ENCODE data around the gene C10orf67.
"Not testable (repeated sequence)": the region's sequence is repeated elsewhere in the genome, so short reads cannot be mapped to it uniquely, and the experiment has no call there.

Gene C10orf67

GRCh38 chr10:23316406-23316805 is 28.2 kb downstream of the C10orf67 start:
- no peak for DNase-seq (ENCODE audit: low spot score)
- in situ Hi-C loops (cut with MboI; ENCODE audit: low sequenced_read_pairs, unreplicated experiment), result loop anchor here (25.0 kb wide), 1 partner anchor 371 kb away; no protein-coding TSS in a partner anchor
- TF ChIP-seq, protein P1, sequence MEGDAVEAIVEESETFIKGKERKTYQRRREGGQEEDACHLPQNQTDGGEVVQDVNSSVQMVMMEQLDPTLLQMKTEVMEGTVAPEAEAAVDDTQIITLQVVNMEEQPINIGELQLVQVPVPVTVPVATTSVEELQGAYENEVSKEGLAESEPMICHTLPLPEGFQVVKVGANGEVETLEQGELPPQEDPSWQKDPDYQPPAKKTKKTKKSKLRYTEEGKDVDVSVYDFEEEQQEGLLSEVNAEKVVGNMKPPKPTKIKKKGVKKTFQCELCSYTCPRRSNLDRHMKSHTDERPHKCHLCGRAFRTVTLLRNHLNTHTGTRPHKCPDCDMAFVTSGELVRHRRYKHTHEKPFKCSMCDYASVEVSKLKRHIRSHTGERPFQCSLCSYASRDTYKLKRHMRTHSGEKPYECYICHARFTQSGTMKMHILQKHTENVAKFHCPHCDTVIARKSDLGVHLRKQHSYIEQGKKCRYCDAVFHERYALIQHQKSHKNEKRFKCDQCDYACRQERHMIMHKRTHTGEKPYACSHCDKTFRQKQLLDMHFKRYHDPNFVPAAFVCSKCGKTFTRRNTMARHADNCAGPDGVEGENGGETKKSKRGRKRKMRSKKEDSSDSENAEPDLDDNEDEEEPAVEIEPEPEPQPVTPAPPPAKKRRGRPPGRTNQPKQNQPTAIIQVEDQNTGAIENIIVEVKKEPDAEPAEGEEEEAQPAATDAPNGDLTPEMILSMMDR (IDR thresholded peaks at IDR 0.05; ENCODE audit: borderline replicate concordance, control extremely low read depth, extremely low read depth, insufficient read depth, missing control alignments), result no peak

GRCh38 chr10:23315966-23316365 is 28.6 kb downstream of the C10orf67 start:
- no peak for DNase-seq (ENCODE audit: low spot score)
- in situ Hi-C loops (cut with MboI; ENCODE audit: low sequenced_read_pairs, unreplicated experiment), result loop anchor here (25.0 kb wide), 1 partner anchor 371 kb away; no protein-coding TSS in a partner anchor
- TF ChIP-seq, protein P1 (IDR thresholded peaks at IDR 0.05; ENCODE audit: borderline replicate concordance, control extremely low read depth, extremely low read depth, insufficient read depth, missing control alignments), result no peak

- in situ Hi-C loops (cut with MboI; ENCODE audit: low sequenced_read_pairs, unreplicated experiment), result loop anchor here (25.0 kb wide), 1 partner anchor 372 kb away; no protein-coding TSS in a partner anchor
- DNase-seq (ENCODE audit: low spot score), result peak; percentile 52
- TF ChIP-seq, protein P1 (IDR thresholded peaks at IDR 0.05; ENCODE audit: borderline replicate concordance, control extremely low read depth, extremely low read depth, insufficient read depth, missing control alignments), result peak; percentile 29
Observed at GRCh38 chr10:23314835-23315239, 29.8 kb downstream of the C10orf67 start.

DNA sequence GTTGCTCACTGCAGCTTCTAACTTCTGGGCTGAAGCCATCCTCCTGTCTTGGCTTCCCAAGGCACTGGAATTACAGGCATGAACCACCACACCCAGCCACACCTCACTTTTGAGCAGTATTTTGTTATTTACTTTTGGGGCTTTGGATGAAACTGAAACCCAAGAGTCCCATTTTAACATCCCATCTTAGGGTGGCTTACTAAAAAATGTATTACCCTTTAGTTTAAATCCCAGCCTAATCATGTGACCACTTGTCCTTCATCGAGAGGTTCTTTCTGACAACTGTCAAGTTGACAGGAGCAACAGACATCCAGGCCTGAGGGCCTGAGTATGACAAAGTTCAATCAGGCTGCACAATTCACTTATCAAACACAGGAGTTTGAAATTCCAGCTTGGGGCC is 33.6 kb downstream of the C10orf67 start:
- in situ Hi-C loops (cut with MboI; ENCODE audit: low sequenced_read_pairs, unreplicated experiment), result loop anchor here (25.0 kb wide), 1 partner anchor 376 kb away; no protein-coding TSS in a partner anchor
- no peak for DNase-seq (ENCODE audit: low spot score)
- TF ChIP-seq, protein P1 (IDR thresholded peaks at IDR 0.05; ENCODE audit: borderline replicate concordance, control extremely low read depth, extremely low read depth, insufficient read depth, missing control alignments), result no peak

DNA sequence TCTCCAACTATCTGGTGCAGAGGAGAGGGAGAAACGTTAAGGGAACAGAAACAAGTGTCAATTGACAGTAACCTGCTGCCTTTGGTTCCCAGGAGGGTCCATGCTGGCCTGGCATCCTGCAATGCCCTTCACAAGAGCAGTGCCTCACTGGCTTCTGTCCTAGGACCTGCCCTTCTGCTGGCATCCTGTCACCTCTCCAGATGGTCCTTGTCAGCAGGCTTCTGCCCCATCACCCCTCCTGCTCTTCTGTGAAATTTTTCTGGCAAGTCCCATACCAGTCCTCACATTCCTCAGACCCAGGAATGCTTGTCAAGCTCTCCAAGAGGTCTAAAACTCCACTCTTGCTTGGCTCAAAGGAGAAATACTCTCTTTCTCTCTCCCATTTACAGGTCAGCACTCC is 34.2 kb downstream of the C10orf67 start:
- in situ Hi-C loops (cut with MboI; ENCODE audit: low sequenced_read_pairs, unreplicated experiment), result loop anchor here (25.0 kb wide), 1 partner anchor 377 kb away; no protein-coding TSS in a partner anchor
- no peak for DNase-seq (ENCODE audit: low spot score)
- TF ChIP-seq, protein P1 (IDR thresholded peaks at IDR 0.05; ENCODE audit: borderline replicate concordance, control extremely low read depth, extremely low read depth, insufficient read depth, missing control alignments), result no peak

DNA sequence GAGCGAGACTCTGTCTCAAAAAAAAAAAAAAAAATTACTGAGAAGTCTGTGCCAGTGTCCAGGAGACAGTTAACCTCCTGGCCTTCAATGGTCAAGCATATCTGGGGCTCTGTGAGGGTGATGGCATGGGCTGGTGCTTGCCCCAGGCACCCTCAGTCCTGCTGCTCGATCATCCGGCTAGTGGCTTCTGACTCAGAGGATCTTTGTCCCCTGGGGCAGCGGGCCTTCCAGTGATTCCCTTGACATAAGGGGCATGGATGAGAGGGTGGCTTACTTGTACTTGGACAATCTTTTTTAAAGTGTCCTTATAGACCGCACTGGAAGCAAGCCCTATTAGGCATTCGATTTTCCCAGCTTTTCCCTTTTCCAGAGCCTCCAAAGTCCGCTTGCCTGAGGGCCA is 44.6 kb downstream of the C10orf67 start:
- DNase-seq (ENCODE audit: low spot score), result not testable (repeated sequence)
- in situ Hi-C loops (cut with MboI; ENCODE audit: low sequenced_read_pairs, unreplicated experiment), result loop anchor here (25.0 kb wide), 2 partner anchors 138 to 387 kb away; no protein-coding TSS in a partner anchor

DNA sequence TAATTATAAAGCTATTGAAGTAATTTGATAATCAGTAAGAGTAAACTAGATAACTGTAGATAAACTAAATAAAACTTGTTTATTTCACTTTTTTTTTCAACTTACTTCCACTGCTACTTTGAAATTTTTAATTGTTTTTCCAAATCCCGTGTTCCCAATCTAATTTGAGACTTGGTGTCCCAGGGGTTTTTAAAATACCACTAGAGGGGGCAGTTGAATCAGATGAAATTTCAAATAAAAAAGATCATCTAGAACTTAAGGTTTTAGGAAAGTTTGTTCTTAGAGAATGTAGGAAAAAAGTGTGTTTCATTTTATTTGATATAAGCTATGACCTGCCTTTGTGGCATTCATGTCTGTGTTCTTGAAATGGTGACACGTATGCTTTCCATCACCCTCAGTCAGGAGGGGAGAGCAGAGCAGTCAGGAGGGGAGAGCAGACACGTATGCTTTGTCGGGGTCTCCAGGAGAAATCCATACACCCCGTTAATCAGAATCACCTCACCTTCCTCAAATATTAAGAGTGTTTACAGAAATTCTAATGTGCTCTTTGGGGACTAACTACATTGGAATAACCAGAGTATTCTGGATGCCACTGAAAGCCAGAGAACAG is 49.9 kb downstream of the C10orf67 start:
- no peak for DNase-seq (ENCODE audit: low spot score)
- TF ChIP-seq, protein P1 (IDR thresholded peaks at IDR 0.05; ENCODE audit: borderline replicate concordance, control extremely low read depth, extremely low read depth, insufficient read depth, missing control alignments), result peak; percentile 14
- in situ Hi-C loops (cut with MboI; ENCODE audit: low sequenced_read_pairs, unreplicated experiment), result loop anchor here (25.0 kb wide), 1 partner anchor 132 kb away; no protein-coding TSS in a partner anchor
